Activated CD8-positive, alpha-beta memory T cell treated with anti-CD3 and anti-CD28 coated beads, Interleukin-2, amount 50 U/mL, for 4 hours (primary cell): ENCODE measurements around the gene DTNA.
"Not testable (repeated sequence)": the region's sequence is repeated elsewhere in the genome, so short reads cannot be mapped to it uniquely, and the experiment has no call there.

Experiments used
- DNase-seq: peaks from one replicate; pipeline ENCODE4 v3.0.0-alpha.2; 2020

Gene DTNA

DNA sequence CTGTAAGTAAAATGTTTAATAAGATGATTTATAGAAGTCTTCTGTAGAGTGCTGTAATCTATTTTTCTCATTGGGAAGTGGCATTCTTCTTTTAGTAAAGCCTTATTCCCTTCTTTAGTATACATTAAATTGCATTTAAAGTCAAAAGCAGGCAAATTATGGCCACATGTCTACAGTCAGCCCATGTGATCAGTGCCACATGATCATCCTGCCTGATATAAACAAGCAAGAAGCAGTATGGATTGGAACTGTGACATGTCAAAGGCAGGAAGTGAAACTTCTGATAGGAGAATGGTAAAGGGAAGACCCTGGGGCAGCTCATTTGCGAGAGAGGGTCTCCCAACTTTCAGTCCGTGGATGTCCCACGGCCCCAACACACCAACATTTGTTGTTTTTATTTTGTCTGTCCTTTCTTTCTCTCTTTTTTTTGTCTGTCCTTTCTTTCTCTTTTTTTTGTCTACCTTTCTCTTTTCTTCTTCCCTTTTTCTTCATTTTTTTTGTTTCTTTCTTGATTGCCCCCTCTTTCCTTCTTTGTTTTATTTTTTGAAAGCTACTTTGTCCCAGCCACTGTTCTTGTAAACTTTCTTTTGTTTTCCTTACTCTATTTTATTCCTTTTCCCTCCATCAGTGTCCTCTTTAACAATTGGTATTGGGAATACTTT, 154.9 kb downstream of the DTNA start:
- no peak for DNase-seq

DNA sequence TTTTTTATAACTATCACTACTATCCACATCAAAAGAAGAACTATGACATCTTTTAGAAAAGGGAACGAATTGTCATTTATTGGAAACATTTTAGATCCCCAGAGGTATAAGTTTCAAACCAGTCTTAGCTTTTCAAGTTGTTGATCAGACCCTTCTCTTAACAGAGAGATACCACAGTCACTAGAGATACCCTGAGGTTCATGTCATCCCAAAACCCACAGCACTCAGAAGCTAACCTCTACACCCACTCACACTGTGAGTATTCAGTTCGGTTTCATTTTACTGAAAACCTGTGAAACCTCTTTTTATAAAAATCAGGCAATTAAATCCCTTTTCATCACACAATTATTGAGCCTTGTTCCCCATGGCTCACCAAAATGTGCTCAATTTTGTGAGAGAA, 156.2 kb downstream of the DTNA start:
- DNase-seq: no peak

DNA sequence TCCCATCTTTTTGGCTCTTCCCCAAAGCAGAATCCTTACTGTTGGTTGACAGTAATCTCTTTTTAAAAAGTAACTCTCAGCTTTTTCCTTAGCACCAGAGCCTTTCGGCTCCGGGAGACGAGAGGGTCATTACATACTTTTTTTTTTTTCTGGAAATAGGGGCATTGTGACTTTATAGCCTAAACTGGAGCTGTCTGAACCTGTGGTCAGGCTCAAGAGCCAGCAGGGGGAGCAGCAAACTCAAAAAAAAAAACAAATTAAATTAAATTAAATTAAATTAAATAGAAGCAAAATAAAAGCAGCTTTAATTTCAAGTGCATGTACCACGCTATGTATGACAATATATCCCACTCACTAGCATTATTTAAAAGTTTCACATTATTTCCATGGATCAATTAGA, 156.6 kb downstream of the DTNA start:
- no peak for DNase-seq

DNA sequence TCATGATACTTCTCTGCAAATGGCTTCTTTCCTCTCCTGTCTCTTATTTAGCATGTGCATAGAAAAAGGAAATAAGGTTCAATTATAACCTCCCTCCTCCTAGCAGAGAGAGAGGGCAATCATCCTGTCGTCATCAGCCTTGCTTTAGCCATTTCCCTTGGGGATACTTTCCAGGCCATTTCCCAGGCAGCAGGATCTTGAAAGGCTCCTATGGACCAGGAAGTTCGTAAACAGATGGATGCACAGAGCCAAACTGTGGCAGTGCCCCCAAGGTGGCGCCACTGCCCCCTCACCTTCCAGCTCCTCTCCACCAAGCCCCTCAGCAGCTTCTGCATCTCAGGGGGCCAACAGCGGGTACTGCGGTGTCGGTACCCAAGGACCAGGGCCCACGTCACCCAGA, 157.4 kb downstream of the DTNA start:
- DNase-seq: no peak

DNA sequence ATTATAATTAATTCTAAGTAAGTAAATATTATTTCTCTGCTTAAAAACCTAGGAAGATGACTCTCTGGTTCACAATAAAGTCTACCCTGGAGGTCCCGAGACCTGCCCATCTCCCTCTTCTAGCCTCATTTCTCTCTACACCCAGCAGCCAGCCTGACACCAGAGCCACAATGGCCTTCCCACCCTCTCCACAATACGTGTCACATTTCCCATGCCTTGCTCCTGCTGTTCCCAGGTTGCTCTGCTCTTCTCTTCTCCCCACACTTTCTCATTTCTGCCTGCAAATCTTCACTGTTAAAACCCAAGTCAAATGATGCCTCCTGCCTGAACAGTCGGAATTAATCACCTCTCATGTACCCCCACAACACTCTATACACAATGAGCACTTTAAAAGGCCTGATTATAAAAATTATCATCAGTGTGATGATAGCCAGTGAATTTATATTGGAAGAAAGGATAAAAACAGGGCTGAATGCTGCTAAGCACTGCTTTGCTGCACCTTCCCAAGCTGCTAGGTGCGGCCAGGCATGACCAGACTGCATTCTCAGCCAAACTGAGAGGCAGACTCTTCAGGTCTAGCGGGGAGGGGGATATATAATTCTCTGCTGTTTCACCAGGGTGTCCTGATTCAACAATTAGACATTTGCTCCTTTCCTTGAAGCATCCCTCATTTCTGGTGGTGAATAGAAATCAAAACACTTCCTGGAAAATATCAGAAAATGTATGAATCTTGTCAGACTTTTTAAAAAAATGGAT, 160.6 kb downstream of the DTNA start:
- DNase-seq: no peak

DNA sequence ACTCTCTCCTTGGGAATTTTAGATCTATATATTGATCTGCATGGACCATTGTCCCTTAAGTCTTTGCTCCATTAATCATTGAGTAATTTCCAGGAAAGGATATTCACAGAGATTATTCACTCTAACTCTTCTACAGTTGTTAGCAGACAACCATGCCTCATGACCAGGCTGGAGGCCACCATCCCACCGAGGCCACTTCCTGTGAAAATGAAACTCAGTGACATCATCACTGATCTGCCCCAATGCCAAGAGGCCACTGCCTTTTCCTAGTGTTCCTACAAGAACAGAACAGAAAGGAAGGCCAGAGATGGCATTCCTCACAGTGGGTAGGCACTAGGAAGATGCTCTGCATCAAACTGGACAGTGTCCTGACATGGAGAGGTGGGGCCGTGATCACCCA, 161.3 kb downstream of the DTNA start:
- DNase-seq: no peak

GRCh38 chr18:34872066-34872465, 162.0 kb downstream of the DTNA start:
- DNase-seq: no peak

- DNase-seq: no peak
These were observed 164.0 kb downstream of the DTNA start for GRCh38 chr18:34873986-34874580.

DNA sequence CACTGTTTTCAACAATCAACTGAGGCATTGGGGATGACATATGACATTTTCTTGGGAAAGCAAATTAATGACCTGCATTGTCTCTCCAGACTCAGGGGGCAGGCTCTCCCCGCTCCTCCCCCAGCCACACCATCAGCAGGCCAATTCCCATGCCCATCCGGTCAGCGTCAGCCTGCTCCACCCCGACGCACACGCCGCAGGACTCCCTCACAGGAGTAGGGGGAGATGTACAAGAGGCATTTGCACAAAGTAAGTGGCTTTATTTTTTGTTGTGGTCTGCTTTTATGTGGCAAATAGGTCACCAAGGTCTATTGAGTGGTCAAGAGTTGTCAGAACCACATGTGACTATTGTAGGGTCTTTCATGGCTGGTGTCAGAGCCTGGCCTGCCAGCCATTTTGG, 165.1 kb downstream of the DTNA start:
- no peak for DNase-seq

- DNase-seq: no peak
These were observed 170.3 kb downstream of the DTNA start for GRCh38 chr18:34880403-34880802.

GRCh38 chr18:34880882-34881834, 171.1 kb downstream of the DTNA start:
- DNase-seq: no peak

GRCh38 chr18:34884436-34884835, 174.3 kb downstream of the DTNA start:
- no peak for DNase-seq

DNA sequence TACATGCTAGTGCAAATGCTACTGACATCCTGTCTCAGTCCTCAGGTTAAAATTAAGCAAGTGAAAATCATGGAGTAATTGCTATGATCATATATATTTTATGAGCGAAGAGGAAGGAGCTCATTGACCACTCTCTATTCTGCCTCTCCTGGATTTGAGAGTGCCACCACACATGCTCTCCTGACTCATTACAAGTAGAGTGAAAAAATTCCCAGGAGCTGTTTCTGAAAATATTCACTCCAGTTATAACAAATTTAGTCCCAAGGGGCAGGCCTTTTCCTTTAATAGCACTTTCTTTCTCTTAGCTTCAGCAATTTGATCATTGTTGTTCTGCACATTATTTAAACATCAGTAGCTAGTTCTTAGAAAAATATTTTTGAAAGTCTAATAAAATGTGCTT, 176.1 kb downstream of the DTNA start:
- DNase-seq: no peak

DNA sequence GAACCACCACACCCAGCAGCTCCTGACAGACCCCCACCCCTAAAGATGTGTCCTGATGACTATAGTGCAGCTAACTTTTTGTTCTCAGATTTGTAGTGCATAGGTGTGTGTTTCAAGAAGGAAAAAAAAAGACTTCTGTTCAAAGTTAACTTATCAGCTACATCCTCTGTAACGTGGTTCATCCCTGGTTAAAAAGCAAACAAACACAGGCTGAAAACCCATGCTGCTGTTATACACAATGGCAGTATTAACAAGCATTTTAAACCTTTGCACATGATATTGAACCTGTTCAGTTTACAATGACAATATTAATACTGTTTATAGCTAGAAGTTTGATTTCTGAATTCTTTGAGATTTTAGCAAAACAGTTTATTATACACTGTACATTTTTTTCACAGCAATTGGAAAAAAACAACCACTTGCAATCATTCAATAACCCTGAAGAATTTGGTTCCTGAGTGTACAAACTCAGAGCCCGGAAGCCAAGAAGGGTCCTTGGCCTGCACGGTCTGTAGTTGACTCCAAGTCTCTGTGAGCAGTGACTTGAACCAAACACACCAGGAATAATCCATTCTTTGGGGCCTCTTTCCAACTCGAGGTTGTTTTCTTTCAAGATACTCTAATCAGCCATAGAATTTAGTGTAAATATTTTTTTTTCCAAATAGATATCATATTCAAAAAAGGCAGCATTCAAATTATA, 177.9 kb downstream of the DTNA start:
- no peak for DNase-seq

- no peak for DNase-seq
These were observed 180.5 kb downstream of the DTNA start for GRCh38 chr18:34890486-34891085.

- no peak for DNase-seq
These were observed 182.3 kb downstream of the DTNA start for GRCh38 chr18:34892379-34892778.

GRCh38 chr18:34893239-34893638, 183.1 kb downstream of the DTNA start:
- no peak for DNase-seq

DNA sequence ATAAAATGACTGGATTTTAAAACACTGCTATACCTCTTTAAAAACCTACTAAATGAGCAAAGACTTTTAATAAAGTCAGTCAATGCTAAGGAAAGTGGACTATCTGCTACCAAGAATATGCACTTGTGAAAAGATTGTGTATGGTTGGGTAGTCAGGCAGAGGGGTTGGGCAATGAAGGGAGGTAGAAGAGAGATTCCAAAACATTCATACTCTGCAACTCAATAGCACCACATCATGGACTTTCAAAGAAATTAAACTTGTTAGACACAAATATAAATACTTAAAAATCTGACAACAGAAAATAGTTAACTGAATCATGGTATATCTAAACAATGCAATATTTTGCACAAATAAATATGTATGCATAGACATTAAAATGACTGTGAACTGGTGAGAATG, 191.2 kb downstream of the DTNA start:
- DNase-seq: no peak

GRCh38 chr18:34904994-34905393, 194.9 kb downstream of the DTNA start:
- no peak for DNase-seq

GRCh38 chr18:34906985-34907384, 196.9 kb downstream of the DTNA start:
- DNase-seq: not testable (repeated sequence)

DNA sequence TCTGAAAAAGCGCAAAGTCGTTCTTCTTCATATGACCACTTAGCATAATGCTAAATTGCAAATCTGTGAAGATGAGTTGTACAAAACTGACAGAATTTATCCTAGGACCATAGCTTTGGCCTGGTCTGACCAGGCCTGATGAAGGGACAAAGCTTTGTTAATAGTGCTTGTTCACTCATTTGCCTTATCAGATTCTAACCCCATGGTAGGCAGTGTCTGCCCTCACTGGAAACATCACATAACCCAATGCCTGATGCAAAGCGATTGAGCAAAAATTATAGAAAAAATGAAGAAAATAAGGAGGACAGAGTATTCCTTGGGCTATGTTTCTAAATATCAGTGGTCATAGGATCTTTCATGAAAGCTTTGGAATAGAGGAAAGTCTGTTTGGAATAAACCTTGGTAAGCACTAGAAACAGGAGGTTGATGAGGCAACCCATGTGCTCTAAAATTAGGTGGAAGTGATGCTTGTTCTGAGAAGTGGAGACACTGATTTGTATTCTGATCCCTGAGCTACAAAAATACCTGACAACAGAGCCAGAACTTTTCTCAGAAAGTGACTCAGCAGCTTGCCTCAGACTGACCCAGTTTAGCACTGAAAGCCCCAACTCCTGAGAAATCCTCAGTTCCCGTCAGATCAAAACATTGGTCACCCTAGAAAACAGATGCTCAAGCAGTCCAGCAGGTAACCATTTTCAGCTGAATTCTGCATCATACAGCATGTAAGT, 199.7 kb downstream of the DTNA start:
- no peak for DNase-seq
